PFSK-1 (cell line): Measurements from ENCODE around the gene SH3RF1.

Experiments
- POLR2AphosphoS5 ChIP-seq: IDR thresholded peaks from 2 replicates; pipeline ENCODE4 v1.6.1; 2012; ENCODE audit warnings: low read depth, mild to moderate bottlenecking, control low read depth, low read length, moderate library complexity
- TAF1 ChIP-seq: IDR thresholded peaks from 2 replicates; pipeline ENCODE4 v1.6.1; 2012; ENCODE audit warnings: low read length, control low read depth, borderline replicate concordance; ENCODE audit not compliant: insufficient read depth
- TF ChIP-seq, protein P1 (sequence below), 2 experiments: IDR thresholded peaks; 2 replicates each; pipeline versions ENCODE4 v1.6.1 to v1.8.0; 2011 to 2012; ENCODE audit warnings: low read depth in 2 of 2, low read length in 2 of 2, control low read depth in 1 of 2, inconsistent platforms in 1 of 2, mild to moderate bottlenecking in 1 of 2, moderate library complexity in 1 of 2; ENCODE audit not compliant: insufficient read depth in 1 of 2

DNA sequence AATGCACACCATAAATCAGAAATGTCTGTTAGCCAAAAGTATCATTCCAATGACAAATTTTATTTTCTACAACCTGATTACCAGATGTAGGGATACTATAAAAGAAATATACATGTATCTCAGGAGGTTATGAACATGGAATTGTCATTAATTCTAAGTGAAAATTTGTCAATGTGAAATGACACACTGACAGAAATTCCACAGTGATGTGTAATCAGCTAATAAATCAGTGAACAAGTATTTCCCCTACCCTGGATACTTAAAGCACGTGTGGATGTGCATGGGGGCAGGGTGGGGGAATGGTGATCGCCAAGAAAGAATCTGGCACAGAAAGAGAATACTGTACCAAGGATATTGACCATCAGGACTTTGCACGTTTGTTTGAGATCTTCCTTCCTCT is 123.6 kb downstream of the SH3RF1 start:
- no peak for TF ChIP-seq POLR2AphosphoS5
- no peak for TF ChIP-seq TAF1
- TF ChIP-seq, protein P1, sequence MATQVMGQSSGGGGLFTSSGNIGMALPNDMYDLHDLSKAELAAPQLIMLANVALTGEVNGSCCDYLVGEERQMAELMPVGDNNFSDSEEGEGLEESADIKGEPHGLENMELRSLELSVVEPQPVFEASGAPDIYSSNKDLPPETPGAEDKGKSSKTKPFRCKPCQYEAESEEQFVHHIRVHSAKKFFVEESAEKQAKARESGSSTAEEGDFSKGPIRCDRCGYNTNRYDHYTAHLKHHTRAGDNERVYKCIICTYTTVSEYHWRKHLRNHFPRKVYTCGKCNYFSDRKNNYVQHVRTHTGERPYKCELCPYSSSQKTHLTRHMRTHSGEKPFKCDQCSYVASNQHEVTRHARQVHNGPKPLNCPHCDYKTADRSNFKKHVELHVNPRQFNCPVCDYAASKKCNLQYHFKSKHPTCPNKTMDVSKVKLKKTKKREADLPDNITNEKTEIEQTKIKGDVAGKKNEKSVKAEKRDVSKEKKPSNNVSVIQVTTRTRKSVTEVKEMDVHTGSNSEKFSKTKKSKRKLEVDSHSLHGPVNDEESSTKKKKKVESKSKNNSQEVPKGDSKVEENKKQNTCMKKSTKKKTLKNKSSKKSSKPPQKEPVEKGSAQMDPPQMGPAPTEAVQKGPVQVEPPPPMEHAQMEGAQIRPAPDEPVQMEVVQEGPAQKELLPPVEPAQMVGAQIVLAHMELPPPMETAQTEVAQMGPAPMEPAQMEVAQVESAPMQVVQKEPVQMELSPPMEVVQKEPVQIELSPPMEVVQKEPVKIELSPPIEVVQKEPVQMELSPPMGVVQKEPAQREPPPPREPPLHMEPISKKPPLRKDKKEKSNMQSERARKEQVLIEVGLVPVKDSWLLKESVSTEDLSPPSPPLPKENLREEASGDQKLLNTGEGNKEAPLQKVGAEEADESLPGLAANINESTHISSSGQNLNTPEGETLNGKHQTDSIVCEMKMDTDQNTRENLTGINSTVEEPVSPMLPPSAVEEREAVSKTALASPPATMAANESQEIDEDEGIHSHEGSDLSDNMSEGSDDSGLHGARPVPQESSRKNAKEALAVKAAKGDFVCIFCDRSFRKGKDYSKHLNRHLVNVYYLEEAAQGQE (IDR thresholded peaks at IDR 0.05; ENCODE audit: insufficient read depth in 1 of 2, low read depth in 2 of 2, low read length in 2 of 2) = no peak
